NCI-H2196 (cell line): ENCODE results near the gene USP9X.
A peak's percentile ranks its signal among the peaks of the same experiment; 100 is the strongest.
"Not testable (repeated sequence)": the region's sequence is repeated elsewhere in the genome, so short reads cannot be mapped to it uniquely, and the experiment has no call there.

Source experiments
- DNase-seq: peaks from one replicate; lab custom pipeline; 2025; ENCODE audit not compliant: unreplicated experiment; lab: John Stamatoyannopoulos, UW

The USP9X gene

DNA sequence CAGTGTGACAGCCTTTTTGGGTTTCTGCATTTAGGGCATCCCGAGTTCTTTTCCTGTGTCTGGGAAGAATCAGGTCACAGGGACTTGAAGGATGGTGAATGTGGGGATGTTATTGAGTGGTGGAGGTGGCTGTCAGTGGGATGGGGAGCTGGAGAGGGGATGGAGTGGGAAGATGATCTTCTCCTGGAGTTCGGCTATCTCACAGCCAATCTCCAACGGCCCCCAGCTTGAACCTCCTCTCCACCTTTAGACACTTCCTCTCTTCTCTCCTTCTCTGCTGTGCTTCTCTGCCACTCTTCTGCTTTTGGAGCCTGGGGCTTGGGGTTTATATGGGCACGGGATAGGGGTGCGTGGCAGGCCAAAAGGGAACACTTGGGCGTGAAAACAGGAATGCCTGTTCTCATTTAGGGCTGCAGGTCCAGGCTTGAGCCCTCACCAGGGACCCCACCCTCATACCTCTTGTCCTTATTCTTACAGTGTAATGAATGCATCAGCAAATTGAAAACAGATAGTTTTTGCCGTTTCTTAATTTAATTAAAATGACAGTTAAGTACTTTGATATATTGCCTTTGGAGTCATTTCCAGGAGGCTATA is 37.5 kb downstream of the USP9X start:
- no peak for DNase-seq

DNA sequence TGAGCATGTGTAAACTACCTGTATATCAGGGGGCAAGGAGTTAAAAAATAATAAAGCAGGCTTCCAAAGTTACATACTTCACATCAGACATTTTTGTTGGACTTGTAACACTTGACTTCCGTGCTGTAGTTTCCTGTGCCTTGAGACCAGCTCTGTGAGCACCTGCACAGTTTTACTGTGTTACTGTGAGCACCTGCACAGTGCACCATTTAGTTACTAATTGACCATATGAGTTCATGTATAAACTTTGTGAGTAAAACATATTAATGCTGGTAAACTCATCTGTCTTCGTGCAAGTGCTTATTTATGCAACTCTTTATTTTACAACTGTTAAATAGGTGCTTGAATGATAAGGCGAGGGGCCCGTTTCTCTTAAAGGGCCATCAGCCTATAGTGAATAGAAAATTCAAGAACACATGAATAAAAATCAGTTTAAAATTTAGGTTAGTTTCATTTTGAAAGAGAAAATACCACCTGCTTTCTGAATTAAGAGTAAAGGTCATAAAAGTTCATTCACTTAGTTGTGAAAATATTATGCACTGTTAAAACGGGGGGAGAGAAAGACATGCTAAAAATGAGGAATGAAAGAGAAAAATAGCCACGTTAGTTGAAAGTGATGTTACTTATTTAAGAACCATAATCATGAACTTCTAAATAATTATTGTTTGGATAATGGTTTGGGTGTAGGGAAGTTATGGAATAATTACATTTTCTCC is 42.4 kb downstream of the USP9X start:
- DNase-seq: no peak

- no peak for DNase-seq
Observed at GRCh38 chrX:41128955-41129354, 43.7 kb downstream of the USP9X start.

GRCh38 chrX:41131766-41132165 is 46.5 kb downstream of the USP9X start:
- no peak for DNase-seq

DNA sequence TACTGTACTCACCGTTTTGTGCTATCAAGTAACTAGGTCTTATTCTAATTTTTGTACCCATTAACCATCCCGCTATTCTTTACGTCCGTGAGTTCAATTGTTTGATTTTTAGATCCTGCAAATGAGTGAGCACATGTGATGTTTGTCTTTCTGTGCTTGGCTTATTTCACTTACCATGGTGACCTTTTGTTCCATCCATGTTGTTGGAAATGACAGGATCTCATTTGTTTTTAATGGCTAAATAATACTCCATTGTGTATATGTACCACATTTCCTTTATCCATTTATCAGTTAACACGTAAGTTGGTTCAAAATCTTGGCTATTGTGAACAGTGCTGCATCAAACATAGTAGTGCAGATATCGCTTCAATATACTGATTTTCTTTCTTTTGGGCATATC is 48.3 kb downstream of the USP9X start:
- no peak for DNase-seq

GRCh38 chrX:41137589-41137988 is 52.3 kb downstream of the USP9X start:
- DNase-seq: no peak

DNA sequence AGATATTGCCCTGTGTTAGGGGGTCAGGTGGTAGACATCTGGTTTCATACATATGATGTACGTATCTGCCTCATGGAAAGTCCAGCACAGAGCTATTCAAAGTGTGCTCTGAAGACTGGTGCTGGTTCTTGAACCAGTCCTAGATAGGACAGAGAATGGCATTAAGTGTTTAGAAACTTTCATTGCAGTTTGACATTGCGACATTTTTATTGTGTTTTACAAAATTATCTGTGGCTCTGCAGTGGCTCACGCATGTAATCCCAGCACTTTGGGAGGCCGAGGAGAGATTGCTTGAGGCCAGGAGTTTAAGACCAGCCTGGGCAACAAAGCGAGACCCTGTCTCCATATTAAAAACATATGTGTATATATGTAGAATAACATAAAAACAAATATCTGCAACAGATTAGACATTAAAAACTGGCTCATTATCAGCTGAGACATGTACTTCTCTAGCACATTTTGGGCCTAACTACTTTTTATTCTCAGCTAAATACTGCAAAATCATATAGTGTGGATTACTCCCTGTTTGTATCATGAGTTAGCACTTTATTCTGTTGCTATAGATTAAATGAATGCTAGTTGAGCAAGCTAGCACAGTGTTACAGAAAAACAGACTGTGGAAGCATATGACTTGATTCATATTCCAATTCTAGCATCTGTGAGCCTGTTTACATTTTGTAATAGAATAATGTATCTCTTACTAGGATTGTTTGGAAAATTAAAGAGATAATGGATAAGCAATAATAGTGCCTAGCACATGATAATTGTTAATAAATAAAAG is 57.1 kb downstream of the USP9X start:
- no peak for DNase-seq

DNA sequence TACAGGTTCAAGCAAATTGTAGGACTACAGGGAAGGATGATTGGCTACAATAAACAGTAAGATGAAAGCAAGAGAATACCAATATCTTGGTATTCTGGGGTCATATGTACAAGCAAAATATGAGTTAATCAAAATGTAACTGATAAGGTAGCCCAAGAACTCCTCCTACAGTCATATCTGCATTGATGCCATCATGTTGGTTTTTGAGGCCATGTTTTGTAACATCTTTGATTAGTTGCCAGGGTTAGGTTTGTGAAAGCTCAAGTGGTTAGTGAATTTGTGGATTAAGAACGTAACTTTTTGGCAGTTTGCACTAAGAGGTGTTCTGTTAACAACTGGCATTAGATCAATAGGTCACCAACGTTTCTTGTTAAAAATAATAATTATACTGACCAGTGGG is 59.6 kb downstream of the USP9X start:
- DNase-seq: no peak

- DNase-seq: no peak
Observed at GRCh38 chrX:41145920-41146608, 60.8 kb downstream of the USP9X start.

DNA sequence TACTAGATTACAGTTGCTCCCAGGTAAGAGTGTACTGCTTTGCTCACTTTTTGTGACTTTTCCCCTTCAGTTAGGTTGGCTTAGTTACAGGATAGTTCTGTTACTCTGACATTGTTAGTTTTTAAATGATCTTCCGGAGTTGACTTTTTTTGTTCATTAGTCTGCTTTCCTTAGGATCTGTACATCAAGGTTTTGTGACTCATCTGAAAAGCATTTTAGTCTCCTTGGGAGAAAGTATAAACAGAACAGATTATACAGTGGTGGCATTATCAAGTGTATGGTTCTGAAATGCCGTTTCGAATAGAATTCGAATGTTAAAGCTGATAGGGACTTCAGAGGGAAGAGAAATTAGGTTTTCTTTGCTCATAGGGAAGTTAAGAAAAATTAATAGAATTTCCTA is 63.3 kb downstream of the USP9X start:
- no peak for DNase-seq

DNA sequence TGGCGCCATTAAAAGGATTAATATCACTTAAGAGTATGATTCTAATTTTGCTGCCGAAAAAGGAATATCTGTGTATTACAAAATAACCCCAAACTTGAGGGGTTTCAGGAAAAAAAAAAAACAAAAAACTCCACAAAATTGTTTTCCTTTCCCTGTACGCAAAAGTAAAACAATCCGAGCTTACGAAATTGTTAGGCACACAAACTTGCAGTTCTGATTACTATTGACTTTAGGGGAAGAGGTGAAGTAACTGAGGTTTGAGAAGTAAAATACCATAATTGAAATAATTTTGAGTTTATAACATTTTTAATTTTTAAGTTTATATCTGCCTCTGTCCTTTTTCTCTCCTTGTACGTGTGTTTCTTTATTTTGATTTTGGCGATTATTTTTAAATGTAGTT is 64.8 kb downstream of the USP9X start:
- no peak for DNase-seq

DNA sequence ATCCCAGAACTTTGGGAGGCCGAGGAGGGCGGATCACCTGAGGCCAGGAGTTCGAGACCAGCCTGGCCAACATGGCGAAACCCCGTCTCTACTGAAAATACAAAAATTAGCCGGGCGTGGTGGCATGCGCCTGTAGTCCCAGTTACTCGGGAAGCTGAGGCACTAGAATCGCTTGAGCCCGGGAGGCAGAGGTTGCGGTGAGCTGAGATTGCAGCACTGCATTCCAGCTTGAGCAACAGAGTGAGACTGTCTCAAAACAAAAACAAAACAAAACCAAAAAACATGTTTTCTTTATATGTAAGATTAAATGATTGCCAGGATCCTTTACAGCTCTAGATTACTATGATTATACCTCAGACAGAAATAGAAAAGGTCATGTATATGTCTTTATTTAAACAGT is 66.5 kb downstream of the USP9X start:
- not testable (repeated sequence) for DNase-seq

DNA sequence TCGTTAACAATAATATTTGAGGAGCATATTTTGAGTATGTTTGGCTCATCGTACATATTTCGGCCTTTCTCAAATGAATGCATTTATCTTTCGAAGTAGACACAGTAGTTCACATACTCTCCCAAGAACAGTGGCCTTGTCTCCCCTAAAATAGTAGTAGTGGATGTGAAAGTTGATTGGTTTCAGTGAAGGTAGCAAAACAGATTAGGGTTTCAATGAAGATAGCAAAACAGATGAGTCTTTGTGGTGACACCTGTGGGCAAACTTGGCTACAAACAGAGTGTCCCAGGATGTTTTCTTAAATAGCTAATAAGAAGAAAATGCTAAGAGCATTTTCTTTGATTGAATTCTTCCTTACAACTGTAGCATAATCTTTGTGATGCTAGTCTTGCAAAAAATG is 67.0 kb downstream of the USP9X start:
- DNase-seq: no peak

DNA sequence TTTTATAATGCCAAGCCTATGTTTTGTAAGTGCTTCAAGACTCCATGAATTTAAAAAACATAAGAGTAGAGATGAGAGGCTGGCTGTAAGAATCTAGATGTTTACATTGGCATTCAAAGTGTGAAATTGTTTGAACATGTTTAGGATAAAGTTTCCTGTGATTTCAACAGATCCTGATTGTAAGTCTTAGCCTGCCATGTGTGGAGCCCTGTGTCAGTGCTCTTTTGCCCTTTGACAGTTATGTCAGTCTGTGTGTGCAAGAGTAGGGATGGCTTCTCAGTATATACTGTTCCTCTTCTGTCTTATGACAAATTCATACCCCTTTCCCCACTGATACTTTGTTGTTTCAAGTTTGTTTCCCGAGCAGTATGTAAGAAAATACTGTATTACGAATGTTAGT is 68.2 kb downstream of the USP9X start:
- no peak for DNase-seq

DNA sequence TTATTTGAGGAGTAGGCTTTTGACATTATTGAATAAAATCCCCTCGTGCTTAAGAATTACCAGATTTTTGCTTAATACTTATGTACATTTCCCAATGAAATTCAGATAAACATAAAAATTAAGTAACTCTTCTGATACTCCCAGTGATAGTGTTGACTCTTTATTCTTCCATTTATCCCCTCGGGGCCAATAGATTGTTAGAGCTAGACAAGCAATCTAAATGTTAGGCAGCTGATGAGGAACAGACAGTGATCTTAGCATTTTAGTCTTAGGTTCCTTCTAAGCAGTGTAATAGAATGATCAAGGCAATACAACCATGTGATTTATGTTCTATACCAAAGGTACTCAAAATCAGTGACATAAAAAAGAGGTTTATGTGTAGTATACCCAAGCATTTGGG is 68.7 kb downstream of the USP9X start:
- DNase-seq: no peak

DNA sequence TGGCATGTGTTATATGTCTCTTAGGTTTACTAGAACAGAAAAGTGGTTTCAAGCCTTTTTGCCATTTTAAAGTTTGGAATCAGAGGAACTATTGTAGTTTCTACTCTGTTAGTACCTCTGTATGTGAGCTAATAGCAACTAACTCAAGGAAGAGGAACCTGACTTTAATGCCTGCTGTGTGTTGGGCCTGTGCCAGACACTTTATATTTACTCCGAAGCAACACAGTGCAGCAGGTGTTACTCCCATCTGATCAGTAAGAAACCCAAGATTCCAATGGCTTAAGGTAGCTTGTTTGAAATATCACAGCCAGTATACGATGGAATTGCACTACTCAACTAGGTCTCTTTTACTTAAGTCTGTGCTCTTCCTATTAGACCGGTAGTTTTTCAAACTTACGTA is 79.2 kb downstream of the USP9X start:
- peak; percentile 16 for DNase-seq

DNA sequence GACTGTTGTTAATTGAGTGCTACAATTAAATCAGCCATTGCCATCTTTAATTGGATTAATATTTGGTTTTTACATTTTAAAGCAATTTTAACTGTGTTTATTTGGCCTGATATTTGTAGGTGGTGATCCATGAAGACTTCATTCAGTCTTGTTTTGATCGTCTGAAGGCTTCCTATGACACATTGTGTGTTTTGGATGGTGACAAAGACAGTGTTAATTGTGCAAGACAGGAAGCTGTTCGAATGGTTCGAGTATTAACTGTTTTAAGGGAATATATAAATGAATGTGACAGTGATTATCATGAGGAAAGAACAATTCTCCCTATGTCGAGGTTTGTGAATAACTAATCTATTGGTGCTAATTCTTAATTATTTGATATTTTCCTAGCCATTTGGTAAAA is 82.6 kb downstream of the USP9X start:
- no peak for DNase-seq

DNA sequence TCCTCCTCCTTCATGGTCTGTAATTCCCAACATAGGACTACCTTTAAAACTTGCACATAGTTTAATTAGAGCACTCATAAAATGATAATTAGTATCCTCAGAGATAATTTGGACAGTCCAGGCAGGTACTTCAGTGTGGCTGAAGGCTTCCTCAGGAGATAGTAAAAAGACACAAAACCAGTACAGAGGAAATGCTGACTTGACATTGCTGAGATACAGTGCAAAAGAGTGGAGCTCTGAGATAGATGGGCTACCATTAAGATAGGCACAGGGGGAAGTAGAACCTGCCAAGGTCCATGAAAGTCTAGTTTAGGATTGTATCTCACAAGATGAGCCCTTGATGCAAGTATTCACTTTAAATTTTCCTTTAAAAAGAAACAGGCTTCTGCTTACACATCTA is 91.0 kb downstream of the USP9X start:
- no peak for DNase-seq

- DNase-seq: no peak
Observed at GRCh38 chrX:41177297-41177696, 92.1 kb downstream of the USP9X start.

DNA sequence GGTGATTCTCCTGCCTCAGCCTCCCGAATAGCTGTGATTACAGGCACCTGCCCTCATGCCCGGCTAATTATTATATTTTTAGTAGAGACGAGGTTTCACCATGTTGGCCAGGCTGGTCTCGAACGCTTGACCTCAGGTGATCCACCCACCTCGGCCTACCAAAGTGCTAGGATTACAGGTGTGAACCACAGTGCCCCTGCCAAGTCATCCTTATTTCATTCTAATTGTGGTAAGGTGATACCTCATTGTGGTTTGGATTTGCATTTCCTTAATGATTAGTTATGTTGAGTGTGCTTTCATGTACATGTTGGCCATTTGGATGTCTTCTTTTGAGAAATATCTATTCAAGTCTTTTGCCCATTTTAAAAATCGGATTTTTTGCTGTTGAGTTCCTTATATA is 93.0 kb downstream of the USP9X start:
- no peak for DNase-seq

DNA sequence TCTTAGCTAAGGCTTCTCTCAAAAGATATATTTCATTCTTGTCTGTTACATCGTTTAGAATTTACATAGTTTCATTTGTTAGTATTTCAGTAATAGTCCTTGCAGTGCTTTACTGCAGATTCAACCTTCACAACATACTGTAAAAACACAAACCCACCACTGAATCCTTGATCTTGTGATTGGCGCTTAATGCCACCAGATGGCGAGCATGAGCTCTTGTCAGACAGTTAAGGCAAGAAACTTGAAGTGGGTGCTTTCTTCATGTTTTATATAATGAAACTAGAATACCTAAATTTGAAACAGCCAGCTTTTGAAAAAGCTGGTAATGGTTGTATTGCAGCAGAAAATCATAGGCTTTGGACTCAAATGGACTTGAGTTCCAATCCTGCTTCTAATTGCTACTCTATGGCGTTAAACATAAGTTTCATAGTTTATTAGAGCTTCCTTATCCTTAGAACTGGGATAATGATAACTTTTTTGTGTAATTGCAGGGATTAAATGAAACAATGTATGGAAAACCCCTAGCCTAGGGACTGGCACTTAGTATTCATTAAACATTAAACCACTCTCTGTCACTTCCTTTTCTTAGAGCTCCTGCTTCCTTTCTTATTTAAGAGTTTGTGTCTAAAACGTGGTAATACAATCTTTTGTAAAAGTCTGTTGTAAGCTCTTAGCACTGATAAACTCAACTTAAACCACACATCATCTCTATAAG is 95.1 kb downstream of the USP9X start:
- peak; percentile 36 for DNase-seq
